Stimulated activated CD8-positive, alpha-beta memory T cell treated with anti-CD3 and anti-CD28 coated beads, Interleukin-15, amount 100 ng/mL, for 48 hours (primary cell): ENCODE results near the gene HIGD2A.
"Not testable (repeated sequence)": the region's sequence is repeated elsewhere in the genome, so short reads cannot be mapped to it uniquely, and the experiment has no call there.

ENCODE experiments used
- DNase-seq, 2 donors: peaks; one replicate each; pipeline ENCODE4 v3.0.0-alpha.2; 2020; ENCODE audit warnings: low read depth in 2 of 2

HIGD2A gene

DNA sequence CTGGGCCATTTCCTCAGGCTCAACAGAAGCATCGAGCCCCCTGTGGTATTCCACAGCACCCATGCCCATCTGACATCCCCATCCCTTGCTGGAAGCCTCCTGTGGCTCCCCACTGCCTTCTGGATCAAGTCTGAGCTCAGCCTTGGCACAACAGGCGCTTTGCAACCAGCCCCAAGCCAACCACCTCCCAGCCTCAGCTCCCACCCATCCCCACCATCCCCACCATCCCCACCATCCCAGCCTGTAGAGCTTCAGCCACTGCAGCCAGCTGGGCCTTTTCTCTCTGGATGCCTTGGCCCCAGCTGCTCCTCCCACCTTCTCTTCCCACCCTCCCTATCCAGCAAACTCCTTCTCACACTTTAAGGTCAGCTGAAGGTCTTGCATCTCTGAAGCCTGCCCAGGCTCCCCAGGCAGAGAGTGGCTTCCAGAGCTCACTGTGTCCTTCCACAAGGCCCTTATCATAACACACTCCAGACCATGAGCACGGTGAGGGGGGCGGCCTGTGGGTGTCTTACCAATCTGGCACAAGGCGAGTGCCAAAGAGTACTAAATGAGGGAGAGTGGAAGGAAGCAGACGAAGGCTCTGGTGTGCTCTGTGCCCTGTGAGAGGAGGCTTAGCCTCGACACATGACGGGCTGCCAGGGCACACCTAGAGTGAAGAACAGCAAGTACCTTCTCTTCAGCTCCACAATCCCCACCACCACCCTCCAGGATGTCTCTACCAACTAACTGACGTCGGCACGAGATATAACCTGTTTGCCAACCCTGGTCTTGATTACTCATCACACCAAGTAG is 6.5 kb downstream of the HIGD2A start:
- no peak for DNase-seq

DNA sequence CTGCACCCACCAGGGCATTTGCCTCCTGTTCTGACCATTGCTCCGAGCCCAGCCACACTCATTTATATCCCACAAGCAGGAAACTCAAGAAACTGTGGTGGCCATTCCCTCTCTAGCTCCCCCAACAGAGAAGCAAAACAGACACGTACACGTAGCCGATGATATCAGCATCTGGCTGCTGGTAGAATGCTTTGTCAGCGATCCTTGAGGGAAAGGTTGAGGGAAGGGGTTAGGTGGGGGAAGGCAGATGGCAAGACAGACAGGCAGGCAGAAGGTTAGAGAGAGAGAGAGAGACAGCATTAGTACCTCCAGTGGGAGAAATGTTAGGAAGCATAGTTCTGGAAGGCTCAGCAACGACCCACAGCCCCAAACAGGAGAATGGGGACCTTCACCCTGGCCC is 7.8 kb downstream of the HIGD2A start:
- DNase-seq, result no peak

DNA sequence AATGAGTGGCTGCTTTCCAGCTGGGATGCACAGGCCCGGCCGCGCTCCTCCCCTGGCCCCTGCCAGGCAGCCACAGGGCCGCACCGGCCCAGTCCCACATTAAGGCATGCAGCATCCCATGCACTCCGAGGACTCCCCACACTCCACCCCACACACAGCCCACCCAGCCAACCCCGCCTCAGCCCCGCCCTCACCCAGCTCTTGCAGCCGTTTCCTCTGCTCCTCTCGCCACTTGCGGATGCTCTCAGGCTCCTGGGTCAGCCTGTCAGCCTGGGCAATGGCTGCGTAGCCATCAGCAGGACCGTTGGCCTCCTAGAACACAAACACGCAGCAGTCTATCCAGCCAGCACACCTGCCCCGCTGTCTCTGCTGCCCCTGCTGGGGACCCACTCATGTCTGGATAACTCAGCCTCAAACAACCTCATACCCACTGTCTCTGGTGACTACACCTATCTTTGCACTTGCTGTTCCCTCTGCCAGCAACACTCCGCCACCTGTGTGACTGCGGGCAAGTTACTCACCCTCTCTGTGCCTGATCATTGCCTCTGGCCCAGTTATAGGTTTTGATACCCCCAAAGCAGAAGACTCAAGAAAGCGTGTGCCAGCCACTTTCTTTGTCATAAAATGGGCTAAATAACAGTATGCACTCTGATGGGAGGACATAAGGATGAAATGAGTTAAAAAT is 9.3 kb downstream of the HIGD2A start:
- no peak for DNase-seq

DNA sequence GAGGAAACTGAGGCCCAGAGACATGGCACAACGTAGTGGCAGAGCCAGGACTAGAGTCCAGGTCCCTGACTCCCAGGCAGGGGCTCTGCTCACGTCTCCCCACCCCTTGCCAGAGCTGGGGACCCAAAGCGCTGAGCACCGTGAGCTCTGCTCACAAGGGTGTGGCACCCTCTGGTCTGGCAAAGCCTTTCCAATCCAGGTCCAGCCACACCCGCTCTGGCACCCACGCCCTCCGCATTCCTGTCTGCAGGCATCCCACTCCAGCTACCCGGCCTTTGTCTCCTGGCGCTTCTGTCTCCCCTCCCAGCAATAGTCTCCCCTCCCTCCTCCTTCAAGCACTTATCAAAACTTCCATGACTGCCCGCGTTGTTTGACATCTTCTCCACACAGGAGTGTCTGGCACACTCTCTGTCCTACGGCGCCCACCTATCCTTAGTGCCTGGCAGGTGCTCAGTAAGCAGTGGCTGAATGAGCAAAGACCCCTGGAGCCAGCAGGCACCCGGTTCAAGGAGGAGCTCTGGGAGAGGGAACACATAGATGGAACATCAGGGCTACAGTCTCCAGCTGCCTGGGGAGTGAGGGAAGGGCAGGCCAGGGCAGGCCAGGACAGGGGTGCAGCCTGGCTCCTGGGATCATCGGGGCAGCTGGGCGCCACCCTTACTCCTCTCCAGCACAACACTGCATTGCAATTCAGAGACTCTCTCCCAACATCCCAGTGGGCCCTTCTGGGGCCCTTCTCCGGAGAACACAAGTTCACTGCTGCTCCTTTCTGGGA is 12.0 kb downstream of the HIGD2A start:
- no peak for DNase-seq

DNA sequence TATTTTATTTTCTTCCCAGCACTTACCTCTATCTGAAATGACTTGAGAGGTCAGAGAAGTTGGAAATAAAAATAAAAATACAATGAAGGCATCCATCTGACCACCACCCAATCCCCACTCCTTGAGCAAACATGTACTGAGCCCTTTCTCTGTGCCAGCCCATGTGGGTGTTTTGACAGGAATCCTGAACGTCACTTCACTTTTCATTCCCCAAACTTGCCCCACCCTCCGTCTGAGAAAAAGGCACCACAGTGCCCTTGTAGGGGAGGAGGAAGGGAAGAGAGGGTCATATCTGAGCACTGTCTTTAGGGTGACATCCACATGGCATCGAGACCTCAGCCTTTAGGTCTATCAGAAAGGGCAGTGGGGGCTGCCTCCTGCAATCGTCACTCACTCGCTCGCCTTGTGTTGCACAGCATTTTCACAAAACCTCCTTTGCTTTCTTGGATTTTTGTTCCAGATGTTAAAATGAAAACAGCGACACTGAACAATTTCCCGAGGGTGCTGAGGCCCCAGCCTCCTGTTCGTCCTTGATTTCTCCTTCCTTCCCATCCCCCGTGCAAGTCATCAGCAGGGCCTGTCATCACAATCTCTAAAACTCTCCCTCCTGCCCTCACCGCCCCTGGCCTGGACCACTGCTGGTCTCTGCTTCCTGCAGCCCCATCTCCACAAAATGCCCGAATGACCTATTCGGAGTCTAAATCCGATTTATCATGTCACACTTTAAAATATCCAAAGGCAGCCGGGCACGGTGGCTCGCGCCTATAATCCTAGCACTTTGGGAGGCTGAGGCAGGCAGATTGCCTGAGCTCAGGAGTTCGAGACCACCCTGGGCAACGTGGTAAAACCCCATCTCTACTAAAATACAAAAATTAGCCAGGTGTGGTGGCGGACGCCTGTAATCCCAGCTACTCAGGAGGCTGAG is 13.0 kb downstream of the HIGD2A start:
- DNase-seq, result no peak

DNA sequence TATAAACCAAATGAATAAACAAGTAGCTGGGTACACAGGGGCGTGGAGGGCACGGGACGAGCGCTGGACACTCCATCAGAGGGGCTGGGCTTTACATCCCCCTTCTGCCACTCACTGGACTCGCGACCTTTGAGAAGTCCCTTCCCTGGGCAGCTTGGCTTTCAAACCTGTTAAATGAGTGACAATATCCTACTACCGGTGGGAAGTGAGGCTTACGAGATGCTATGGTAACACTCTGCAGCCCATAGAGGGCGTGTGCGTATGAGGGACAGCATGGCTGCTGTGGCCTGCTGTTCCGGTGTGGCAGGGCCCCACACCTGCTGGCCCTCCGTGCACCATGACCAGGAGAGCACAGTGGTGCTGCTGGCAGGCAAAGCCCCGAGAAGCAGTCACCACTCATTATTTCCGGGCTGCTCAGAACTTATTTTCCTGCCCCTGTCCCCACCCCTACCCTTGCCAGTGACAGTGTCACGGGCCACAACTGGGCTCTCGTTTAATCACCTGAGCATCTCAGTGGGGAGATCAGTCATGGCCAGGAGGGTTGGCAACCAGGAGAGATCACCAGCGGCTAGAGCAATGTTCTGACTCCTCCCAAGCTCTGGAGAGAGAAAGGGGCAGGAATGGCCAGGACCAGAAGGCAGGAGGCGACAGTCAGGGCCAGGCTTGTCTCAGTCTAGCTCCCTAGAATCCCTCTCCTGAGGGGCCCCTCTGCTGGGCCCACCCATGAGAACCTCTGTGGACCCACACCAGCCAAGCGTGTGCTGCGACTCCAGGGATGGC is 17.3 kb downstream of the HIGD2A start:
- DNase-seq, result no peak

DNA sequence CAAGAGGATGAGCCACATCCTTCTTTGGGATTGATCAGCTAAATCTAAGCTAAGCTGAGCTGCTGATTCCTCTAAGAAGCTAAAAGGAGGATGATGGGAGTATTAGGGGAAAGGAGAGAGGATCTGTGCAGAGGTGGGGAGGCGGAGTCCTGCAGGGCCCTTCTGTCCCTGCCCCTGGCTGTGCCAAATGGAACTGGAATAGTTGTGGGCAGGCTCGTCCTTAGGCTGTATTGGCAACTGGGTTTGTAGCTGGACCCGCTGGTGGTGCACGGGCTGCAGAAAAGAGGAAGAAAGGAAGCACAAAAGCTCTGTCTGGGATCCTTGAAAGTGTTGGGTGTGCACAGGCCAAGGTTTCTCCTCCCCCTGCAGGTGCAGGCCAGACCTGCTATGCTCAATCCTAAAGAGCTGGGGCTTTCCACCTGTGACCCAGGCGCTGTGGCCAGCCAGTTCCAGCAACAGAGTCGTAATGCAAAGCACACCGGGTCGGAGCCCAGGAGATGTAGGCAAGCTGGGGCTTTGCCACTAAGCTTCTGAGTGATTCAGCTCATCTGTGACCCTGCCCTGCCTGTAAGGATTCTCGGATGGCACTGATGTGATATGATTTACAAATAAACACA is 18.0 kb downstream of the HIGD2A start:
- DNase-seq, result no peak

DNA sequence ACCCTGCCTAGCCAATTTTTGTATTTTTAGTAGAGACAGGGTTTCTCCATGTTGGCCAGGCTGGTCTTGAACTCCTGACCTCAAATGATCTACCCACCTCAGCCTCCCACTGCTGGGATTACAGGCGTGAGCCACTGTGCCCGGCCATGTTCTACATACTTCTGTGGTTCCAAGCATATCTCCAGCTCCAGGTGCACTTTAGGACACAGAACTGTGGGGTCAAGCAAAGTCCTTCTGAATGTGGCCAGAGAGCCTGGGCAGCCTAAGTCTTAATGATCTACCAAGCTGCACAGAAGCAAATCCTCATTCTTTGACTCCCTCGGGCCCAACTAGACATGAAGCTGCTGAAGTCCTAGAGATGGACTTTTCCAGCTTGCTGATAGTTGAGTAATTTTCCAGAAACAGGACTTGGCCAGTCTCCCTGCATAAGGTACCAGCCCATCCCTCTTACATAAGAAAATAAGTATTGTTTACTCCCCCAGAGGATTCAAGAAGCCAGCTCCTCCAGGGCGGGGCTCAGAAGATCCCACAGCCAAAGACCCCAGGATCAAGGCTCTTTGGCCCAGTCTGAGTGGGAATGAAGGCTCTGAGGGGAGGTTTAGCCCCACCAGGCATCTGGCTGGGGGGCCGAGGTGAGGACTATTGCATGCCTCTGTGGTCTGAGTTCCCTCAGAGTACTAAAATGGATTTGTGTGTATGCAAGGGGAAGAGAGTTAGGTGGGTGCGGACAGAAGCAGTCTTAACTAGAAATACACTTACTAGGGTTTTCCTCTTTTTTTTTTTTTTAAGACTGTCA is 19.1 kb downstream of the HIGD2A start:
- no peak for DNase-seq

DNA sequence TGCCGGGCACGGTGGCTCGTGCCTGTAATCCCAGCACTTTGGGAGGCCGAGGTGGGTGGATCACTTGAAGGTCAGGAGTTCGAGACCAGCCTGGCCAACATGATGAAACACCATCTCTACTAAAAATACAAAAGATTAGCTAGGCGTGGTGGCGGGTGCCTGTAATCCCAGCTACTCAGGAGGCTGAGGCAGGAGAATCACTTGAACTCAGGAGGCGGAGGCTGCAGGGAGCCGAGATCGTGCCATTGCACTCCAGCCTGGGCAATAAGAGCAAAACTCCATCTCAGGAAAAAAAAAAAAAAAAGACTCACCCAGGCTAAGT is 19.7 kb downstream of the HIGD2A start:
- DNase-seq, result not testable (repeated sequence)

DNA sequence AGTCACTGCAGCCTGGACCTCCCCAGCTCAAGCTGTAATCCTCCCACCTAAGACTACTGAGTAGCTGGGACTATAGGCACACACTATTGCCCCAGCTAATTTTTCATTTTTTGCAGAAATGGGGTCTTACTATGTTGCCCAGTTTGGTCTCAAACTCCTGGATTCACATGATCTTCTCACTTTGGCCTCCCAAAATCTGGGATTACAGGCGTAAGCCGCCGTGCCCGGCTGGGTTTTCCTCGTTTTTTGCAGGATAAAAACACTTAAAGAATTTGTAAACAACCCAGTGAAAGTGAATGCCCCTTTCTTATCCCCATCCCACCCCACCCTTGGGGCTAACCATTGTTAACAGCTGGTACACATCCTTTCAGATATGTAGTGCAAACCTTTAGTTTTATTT is 20.0 kb downstream of the HIGD2A start:
- DNase-seq, result no peak

DNA sequence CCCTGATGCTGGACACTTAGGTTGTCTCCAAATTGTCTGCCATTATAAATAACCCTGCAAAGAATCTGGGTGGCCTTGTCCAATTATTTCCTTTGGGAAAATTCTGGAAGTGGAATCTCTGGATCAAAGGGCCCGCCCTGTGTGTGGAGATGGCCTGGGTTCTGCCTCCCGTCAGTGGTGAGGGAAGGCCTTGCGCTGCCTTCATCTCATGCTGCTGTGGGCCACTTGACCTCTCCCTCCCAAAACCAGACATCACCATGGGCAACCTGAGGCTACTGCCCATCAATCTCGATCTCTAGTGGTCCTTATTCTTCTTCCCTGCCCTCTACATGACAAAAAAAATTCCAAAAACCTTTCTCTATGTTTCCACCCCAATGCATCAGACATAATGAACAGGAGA is 21.2 kb downstream of the HIGD2A start:
- no peak for DNase-seq

DNA sequence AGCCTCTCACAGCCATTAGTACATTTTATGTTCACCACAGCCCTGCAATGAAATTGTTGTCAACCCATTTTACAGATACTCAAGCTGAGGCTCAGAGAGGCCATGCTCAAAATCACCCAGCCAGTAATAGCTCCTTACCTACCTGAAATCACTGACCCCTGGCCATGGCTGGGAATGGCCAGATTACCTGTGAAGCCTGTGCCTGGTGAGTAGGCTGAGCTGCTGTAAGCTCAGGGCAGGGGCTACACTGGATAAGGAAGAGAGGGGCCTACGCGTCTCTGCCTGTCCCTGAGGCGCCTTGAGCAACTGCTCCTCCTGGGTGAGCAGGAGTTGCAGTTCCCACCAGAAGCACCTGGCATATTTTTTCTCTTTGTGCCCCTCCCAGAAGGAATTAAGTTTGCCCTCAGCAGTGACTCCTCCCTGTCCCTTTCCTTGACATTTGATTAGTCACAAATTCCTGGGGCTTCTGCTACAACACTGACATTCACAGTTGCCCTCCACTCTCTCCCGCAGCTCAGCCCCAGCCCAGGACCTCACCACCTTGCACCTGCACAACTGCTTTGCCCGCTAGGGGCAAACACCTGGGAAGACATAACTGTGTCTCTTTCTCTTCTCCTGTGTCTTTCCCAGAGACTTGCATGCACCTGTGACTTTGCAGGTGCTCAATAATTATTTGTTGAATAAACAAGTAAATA is 22.1 kb downstream of the HIGD2A start:
- DNase-seq, result no peak

DNA sequence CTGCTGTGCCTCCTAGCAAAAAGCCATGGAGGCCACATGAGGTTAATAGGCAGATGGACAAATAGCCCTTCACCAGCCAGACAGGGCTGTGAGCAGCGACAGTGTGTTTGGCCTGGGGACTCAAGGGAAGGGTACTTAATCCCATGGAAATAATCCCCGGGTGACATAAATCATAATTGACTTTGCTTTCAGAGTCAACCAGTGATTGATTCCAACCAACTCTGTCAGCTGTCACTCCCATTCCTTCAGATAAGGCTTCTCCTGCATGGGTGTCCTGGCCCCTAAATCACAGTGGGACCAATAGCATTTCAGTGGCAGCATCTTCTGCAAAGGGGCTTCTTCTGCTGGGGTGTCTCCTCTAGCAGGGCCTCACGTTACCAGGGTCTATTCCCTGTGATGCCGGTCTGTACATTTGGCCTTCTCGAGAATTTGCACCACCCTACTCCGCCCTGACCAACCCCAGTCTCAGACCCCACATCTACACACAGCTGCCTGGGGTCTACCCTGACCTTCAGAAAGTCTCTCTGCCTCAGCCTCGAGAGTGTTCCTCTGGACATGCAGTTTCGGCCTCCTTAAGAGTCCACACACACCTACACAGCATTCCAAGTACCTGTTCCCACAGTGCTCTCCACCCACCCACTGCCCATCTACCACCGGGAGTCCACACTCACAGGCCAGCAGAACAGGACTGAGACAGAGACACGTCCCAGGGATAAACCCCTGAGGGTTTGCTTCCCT is 24.1 kb downstream of the HIGD2A start:
- DNase-seq, result no peak

DNA sequence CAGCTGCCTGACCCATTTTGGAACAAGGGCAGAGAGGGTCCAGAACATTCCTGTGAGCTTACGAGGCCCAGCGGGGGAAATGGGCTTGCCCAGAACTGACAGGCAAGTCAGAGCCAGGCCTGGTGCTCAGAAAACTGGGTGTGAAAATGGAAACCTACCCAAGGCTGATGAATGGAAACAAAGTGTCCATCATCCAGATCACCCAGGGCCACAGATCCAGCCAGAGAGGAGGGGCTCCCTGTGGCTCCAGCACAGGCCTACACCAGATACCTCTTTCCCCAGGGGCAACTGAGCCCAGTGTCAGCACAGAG is 24.7 kb downstream of the HIGD2A start:
- DNase-seq, result no peak

DNA sequence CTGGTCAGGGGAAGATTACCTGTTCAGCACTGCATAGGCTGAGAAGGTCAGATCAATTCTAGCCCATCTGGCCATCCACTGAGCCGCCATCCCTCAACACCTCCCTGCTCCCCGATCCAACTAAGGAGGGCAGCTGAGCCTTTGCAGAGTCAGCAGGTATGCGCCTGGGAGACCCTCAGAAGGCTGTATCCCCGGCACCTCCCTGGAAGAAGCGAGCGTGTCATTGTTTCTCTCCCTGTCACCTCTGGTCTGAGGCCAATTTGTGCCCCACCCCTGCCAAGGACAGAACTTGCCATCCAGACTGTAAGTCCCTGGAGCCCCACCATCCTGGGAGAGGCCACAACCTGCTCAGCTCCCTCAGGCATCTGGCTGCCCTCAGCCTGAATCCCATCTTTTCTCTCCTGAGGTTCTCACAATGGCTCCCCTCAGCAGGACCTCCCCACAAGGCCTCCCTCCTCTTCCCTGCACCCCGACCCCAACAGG is 25.2 kb downstream of the HIGD2A start:
- DNase-seq, result no peak

DNA sequence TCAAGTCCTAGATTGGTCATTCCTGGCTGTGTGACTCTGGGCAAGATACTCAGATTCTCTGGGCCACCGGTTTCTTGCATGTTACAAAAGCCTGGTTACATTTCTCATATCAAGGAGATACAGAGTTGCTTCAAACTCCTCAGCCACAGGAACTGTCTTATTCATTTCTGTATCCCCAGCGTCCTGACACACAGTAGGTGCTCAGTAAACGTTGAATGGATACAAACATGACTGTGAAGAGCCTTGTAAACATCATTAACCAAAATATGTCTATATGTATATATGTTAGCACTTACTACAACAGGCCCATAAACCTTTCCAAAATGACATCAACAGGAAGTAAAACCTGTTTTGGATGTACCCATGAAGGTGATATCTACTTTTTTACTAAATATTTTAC is 26.2 kb downstream of the HIGD2A start:
- no peak for DNase-seq

DNA sequence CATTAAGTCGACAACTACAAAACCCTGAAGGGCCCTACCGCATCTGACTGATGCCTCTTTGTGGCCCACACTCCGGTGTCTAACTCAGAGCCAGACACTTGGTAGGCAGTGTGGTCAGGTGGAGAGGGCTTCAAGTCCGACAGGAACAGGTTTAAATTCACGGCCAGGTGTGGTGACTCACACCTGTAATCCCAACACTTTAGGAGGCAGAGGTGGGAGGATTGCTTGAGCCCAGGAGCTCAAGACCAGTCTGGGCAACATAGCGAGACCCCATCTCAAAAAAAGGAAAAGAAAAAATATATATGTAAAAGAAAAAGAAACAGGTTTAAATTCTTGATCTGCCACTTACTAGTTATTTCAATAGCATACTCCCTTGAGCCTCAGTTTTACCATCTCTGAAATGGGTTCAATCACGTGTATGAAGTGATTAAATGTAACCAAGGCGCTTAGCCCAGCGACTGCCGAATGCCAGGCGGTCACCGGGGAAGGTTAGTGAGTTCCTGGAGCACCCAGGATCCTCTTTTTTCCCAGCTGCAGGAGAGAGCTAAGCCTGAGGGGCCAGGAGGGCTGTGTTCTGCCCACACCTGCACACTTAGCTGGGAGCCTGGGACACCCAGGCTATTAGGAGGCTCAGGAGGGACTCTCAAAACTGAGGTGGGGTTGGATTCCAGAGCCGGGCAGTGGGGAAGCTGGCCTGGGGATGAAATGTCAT is 26.8 kb downstream of the HIGD2A start:
- DNase-seq, result no peak
